GM21825 (cell line): ENCODE measurements around the gene USP53.
"Not testable (repeated sequence)": the region's sequence is repeated elsewhere in the genome, so short reads cannot be mapped to it uniquely, and the experiment has no call there.

Source experiments
- ATAC-seq: cut with Tn5 transposase; IDR thresholded peaks from one replicate; pipeline ENCODE4 v1.9.1; 2021; ENCODE audit warnings: mild to moderate bottlenecking, moderate library complexity; ENCODE audit not compliant: unreplicated experiment

USP53 gene

DNA sequence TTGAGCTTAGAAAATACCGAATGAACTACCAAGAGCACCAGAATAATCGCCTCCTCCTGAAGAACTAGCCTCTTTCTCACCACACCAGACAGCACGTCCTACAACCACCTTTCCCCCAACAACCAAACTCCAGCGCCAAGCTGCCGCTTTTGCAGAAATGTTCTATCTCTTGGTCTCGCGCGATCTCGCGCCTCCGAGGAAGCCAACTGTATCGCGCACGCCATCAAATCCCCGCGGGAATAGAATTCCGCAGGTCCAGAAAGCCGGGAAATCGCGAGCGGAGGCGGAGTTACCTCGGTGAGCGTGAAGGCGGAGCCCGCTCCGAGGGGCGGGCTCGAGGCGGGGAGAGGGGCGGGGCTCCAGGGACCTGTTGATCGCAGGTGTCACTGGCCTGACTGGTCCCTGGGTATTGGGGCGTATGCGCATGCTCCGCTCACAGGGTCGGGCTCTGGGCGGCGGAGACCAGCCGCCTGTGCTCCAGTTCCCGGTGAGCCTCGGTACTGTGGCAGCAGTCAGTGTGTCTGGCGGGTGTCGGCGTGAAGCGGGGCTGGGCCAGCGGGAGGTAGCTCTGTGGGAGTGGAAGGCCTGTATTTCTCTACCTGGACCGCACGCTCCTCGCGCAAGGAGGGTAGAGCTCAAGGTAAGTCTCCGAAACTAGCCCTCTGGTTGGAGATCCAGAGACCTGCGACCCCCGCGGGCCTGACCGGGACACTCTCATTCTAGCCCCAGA lies at the start of gene USP53:
USP53 (plus strand) TSS at position 480 of the 730 bp plus-strand sequence. CDS start 27,047 bp downstream, outside the sequence.
- ATAC-seq: peak; percentile 94

DNA sequence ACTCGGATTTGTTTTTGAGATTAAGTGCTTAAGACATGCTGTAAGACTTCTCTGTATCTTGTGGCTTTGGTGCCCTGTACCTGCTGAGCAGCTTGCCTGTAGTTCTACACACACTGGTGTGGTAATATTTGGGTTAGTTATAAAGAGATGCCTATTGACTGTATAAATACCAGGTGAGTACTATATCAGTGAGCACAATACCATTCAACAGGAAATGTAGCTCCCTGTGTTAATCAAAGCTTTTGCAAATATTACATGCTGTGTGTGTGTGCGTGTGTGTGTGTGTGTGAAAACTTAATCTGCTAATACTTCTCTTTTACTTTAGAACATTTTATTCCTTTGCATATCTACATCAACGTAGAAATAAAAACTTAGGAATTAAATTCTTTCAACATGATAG lies 46.7 kb upstream of the USP53 start:
- ATAC-seq: no peak

DNA sequence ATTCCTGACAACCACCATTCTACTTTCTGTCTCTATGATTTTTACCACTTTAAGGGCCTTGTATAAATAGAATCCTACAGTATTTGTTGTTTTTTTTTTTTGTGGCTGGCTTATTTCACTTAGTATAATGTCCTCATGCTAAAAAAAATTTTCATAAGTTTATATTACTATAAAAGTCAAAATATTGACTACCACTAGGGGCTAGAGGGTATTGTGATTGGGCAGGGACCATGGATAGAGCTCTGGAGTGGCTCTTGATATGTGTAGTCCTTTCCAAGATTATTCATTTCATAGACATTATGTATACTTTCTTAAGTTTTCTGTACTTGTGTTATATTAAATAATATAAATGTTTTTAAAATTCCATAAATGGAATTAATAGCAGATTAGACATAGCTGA lies 42.3 kb upstream of the USP53 start:
- no peak for ATAC-seq

DNA sequence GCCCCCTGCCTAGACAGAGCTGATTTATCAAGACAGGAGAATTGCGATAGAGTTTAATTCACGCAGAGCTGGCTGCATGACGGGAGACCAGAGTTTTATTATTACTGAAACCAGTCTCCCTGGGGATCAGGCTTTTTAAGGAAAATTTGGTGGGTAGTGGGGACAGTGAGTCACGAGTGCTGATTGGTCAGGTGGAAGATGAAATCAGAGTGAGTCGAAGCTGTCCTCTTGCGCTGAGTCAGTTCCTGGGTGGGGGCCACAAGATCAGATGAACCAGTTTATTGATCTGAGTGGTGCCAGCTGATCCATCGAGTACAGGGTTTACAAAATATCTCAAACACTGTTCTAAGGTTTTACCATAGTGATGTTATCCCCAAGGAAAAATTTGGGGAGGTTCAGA lies 40.3 kb upstream of the USP53 start:
- ATAC-seq: no peak

DNA sequence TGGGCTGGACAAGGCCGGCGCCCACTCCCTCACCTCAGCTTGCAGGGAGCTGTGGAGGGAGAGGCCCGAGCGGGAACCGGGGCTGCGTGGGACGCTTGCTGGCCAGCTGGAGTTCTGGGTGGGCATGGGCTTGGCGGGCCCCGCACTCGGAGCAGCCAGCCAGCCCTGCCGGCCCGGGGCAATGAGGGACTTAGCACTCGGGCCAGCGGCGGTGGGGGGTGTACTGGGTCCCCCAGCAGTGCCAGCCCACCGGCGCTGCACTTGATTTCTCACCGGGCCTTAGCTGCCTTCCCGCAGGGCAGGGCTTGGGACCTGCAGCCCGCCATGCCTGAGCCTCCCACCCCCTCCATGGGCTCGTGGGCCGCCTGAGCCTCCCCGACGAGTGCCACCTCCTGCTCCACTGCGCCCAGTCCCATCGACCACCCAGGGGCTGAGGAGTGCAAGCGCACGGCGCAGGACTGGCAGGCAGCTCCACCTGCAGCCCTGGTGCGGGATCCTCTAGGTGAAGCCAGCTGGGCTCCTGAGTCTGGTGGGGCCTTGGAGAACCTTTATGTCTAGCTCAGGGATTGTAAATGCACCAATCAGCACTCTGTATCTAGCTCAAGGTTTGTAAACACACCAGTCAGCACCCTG lies 38.7 kb upstream of the USP53 start:
- ATAC-seq: not testable (repeated sequence)

DNA sequence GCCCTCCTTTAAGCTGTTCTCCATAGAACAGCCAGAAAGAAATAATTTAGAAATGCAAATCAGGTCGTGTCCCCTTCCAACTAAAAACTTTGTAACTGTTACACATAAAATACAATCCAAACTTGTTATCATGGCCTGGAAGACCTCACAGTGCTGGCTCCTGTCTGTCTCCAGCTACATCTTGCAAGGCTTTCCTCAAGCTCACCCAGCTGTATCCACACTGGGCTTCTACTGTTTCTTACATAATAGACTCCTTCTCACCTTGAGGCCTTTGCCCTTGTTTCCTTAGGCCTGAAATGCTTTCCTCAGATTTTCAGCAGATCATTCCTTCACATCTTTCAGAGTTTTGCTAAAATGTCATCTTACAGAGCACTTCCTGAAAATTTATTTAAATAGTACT lies 33.5 kb upstream of the USP53 start:
- ATAC-seq: no peak

DNA sequence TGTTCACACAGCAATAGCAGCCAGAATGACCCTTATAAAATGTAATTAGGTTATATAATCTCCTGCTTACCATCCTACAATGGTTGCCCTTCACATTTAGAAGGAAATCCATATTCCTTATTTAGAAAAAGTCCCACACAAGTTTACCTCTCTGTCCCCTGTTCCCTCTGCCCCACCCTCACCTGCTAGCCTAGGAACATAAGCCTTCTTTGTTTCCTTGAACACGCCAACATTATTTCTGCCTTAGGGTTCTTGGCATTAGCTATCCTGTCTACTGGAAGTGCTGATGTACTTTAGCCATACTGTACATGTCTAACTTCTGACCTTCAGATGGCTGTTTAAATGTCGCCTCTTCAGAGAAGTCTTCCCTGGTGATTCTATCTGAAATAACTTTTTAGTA lies 28.4 kb upstream of the USP53 start:
- ATAC-seq: no peak

DNA sequence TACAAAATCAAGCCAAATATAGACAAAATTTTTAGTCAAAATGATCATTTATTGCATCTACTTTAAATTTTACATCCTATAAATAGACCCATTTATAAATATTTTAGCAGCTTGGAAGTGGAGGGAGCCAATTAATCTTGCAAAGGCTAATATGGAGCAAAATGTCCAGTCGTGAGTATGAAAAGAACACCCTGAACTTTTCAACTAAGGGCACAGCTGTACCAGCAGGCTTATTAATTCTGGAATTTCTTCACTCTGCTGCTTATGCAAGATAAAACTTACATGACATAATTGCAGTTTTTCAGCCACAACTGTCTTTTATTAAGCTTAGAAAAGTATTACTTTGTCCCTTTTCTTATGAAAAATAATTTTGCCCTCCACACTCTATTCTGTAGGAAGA lies 22.9 kb upstream of the USP53 start:
- no peak for ATAC-seq

DNA sequence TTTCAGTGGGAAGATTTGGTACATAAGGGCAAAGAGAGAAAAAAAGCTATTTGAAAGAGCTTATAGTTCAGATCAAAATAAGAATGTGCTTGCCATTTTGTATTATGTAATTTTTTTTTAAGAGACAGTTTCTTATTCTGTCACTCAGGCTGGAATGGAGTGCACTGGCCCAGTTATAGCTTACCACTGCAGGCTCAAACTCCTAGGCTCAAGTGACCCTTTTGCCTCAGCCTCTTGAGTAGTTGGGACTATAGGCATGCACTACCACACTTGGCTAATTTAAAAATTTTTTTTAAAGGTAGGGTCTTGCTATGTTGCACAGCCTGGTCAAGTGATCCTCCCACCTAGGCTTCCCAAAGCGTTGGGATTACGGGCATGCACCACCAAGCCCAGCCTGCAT lies 22.2 kb upstream of the USP53 start:
- no peak for ATAC-seq

DNA sequence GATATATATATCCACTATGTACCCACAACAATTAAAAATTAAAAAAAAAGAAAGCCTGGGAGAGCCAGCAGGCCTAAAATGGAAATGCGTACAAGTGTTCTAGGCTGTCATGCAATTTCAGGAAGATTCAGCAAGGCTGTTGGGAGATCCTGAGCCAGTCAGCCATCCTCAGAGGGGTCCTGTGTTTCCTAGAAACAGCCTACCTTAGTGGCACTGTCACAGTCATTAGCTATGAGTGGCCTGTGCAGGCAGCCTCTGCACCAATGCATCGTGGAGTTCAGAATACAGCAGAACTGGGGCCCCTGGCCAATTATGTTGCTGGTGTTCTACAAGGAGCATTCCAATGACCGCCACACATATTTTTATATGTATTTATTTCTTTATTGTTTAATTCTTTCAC lies 21.0 kb upstream of the USP53 start:
- no peak for ATAC-seq

DNA sequence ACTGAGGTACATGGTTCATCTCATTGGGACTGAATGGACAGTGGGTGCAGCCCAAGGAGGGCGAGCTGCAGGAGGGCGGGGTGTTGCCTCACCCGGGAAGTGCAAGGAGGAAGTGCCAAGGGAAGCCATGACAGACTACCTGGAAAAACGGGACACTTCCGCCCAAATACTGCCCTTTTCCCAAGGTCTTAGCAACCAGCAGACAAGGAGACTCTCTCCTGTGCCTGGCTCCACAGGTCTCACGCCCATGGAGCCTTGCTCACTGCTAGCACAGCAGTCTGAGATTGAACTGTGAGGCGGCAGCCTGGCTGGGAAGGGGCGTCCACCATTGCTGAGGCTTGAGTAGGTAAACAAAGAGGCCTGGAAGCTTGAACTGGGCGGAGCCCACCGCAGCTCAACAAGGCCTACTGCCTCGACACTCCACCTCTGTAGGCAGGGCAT lies 14.7 kb upstream of the USP53 start:
- no peak for ATAC-seq

DNA sequence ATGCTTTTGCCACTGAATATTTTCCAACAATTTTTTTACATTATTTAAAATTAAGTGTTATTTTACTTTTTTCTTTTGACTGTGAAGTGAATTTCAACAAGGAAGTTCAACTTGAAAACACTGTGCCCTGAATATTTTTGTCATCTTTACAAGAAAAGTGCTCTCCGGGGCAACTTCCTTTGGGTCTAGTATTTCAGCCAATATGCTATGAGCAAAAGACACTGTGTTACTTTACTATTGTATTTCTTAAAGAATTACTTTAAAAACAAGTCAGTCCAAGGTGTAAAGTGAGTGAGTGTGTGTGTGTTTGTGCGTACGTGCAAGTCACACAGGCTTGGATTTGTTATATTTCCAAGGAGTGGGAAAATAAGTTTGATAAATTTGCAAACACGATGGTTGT lies 7.6 kb upstream of the USP53 start:
- no peak for ATAC-seq

DNA sequence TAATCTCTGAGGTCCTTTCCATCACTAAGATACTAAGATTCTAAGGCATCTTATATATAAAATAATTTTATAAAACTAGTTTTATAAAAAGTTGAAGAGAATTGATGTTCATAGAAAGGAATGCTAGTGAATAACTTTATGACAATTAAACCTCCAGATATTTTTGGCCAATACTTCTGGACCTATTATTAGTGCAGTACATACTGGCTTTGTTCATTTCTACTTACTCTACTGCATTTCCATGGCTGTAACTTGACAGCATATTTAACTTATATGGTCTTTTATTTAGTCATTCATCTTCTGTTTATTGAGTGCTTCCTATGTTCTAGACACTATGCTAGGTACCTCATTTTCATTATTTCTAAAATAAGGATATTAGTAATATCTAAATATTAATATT lies 6.8 kb upstream of the USP53 start:
- no peak for ATAC-seq

DNA sequence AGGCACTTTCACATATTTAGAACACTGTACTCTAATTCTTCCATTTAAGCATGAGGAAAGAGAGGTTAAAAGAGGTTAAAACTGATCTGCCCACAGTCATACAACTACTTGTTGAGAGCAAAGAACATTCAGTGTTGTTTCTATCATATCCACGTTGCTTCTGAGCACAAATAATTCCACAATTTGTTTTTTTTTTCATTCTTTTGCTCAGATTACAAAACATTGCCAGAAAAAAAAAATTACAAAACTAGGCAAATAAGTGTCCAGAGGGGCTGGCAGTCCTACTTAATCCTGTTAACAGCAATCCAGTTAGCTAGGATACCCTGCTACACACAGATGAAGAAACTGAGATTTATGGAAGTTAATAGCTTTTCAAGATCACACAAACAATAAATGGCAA lies 6.3 kb upstream of the USP53 start:
- no peak for ATAC-seq

DNA sequence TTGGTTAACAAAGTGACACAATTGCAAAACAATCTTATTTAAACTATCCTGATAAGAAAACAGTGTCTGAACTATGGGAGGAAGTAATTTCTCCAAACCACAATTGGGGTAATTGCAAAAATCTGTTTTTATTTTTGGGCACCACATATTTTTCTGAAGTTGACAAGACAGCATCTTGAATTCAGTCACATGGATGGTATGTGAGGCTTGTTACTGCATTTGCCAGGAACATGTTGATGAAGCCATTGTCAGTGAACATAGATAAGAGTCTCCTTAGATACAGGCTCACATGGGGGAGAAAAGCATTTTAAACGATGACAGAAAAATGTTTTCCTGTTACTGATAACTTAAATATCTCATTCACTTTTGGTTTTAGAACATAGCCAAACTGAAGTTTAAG lies 5.5 kb upstream of the USP53 start:
- no peak for ATAC-seq

DNA sequence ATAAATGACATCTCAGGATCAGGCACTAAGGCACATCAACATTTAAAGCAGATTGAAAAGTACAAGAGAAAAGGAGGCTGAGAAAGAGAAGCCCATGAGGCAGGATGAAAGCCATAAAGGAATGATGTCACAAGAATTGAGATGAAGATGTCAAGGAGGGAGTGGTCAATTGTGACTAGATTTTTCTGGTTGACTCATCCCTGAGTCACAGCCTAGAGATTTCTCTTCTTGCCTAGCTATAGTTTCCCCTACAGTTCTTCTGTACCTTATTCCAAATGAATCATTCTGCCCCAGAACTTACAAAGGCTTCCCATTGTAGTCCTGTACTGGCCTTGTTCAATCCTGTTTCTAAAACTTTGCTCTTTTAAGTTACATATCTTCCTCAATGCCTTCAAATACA lies 3.4 kb upstream of the USP53 start:
- no peak for ATAC-seq

DNA sequence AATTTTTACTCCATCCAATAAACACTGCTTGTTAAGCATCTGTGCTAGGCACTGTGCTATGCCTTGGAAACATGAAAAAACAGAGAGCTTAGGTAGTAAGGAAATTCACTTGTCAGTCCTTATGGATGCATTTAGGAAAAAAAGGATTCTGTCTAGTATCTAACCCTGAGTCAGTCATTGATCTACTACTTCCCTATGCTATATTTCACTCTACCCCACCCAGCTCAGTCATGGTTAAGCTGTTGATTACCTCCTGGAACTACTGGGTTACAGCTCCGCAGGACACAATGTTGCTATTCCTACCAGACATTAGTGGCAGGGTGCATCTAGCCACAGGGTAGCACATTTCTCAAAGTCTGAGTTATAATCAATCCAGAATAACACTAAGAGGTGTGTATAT lies 2.9 kb upstream of the USP53 start:
- ATAC-seq: no peak

DNA sequence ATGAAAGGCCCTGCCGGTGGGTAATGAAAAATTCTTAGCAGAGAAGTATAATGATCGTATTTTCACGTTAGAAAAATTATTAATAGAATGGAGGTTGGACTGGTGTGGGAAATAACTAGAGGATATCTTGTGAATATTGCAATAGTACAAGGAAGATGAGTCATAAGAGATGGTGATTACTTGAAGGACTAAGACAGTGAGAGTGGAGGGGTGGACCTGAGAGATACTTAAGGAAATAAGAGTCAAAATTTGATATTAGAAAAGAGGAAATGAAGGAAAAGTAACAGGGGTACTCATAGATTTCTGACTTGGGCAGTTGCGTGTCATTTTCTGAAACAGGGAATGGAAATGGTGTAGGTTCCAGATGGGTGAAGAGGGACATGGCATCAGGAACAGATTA lies 1.7 kb upstream of the USP53 start:
- no peak for ATAC-seq

DNA sequence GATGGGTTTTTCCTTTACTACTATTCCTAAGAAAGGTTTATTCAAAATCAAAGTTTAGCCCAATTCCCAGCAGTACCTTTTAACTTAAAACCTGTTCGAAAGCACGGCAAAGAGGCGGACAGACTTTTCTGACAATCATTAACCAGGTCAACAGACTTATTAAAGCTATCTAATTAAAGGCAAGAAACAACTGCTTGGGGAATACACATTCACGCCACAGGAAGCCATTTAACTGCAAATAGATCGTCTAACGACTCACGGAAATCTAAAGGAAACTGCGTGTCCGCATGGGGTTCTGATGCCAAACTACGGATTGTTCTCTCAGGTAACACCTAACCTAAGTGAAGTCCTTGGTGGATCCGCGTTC lies 663 bp upstream of the USP53 start:
- peak; percentile 5 for ATAC-seq

DNA sequence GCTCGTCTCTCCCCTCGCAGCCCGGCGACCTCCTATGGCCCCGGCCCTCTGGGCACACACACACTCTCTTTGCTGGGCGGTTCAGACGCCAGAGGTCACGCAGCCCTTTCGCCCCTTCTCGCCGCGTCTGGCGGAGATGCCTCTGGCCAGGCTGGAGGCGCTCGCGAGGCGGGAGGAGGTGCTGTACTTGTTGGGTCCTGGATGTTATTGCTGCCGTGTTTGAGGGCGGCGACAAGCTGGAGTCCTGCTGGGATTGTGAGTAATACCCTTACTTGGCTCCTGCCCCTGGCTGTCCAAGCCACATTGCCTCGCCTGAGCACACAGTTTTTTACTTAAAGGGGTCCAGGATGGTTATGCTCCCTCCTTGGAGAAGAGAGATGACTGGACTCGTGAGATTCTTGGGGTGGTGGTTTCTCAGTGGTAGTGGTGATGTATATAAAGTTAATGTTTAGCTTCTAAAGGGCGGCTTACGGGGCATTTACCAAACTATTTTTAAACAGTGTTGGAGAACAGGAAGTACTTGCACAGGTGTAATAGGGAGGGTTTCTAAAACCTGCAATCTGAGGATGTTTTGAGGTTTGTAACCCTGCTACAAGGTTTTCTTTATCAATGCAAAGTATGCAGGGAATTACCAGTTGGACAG lies 572 bp downstream of the USP53 start:
- peak; percentile 48 for ATAC-seq

DNA sequence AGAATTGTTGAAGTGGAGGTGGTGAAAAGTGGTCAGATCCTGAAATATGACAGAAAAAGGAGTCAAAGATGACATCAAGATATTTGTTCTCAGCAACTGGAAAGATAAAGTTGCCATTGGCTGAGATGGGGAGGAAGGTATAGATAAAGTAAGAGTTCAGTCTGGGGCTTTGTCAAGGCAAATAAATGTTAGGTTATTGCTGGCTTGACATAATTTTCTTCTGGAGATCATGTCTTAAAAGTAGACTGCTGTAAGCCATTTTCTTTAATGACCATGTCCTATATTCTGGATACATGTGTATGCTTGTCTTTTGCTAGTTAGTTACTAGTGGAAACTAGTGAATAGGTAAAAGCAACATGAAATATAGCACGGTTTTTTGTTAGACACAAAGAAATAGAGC lies 5.6 kb downstream of the USP53 start:
- no peak for ATAC-seq

DNA sequence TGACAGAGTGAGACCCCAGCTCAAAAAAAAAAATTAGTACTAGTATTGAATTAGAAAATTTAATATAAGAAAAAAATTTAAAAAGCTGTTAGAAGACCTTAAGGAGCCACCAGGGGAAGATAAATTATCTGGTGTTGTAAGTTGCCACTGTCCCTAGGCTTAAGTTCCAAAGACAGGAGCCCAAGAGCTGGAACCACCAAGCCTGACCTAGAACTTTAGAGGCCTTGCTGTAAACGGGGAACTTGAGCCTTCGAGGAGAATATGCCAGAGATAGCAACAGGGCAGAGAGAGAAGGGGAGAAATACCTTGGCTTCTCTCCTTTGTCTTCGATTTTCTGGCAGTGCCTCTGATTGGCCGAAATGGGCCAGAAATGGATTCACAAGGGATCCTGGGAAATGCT lies 8.9 kb downstream of the USP53 start:
- no peak for ATAC-seq
